B cell (primary cell): ENCODE results near the gene SUZ12. TPM values are rescaled to one million over a fixed set of nuclear protein-coding genes. Genes with fewer than 3 reads are reported as not detected.

Experiments used
- ATAC-seq: fragments of 200-7000 bp; cut with Tn5 transposase; one replicate; pipeline ENCODE4 v1.10.0; 2021; ENCODE audit warnings: low read depth, mild to moderate bottlenecking, moderate number of reproducible peaks, moderate library complexity
- CTCF ChIA-PET: fragments of 350-600 bp; sonication (Branson Sonifier 250); formaldehyde crosslinking; loops from one replicate; lab custom pipeline; 2021; ENCODE audit warnings: antibody characterized with exemption, inconsistent platforms; lab: Charles Lee
- POLR2A ChIA-PET: fragments of 350-600 bp; sonication (Branson Sonifier 250); formaldehyde crosslinking; loops from one replicate; lab custom pipeline; 2021; ENCODE audit warnings: antibody characterized with exemption; lab: Charles Lee
- DNase-seq: peaks from one replicate; pipeline ENCODE4 v3.0.0; 2013
- H2AFZ ChIP-seq: 2 replicates; pipeline ENCODE4 v1.6.1; 2012; ENCODE audit warnings: mild to moderate bottlenecking, low read depth, low read length; ENCODE audit not compliant: insufficient read depth, poor library complexity, severe bottlenecking
- H3K27ac ChIP-seq, 2 donors: 1 replicate in 1 of 2; 2 replicates in 1 of 2; pipeline ENCODE4 v1.5.1; 2012 to 2013; ENCODE audit warnings: low read length in 2 of 2, mild to moderate bottlenecking in 2 of 2, moderate library complexity in 1 of 2
- H3K27me3 ChIP-seq, 4 experiments: fragments of 200-600 bp in 1 of 4; sonication (generic) in 1 of 4; replicated peaks in 1 of 4; 1 replicate in 2 of 4; 2 replicates in 2 of 4; pipeline versions ENCODE4 v1.6.1 to v1.7.0; 2013 to 2016; ENCODE audit warnings: low read length in 3 of 4, mild to moderate bottlenecking in 2 of 4, mixed read lengths in 1 of 4, moderate library complexity in 1 of 4; ENCODE audit not compliant: insufficient read depth in 4 of 4, control insufficient read depth in 3 of 4; ENCODE audit errors: control extremely low read depth in 1 of 4
- H3K36me3 ChIP-seq, 2 experiments: replicated peaks in 1 of 2; 1 replicate in 1 of 2; 2 replicates in 1 of 2; pipeline versions ENCODE4 v1.6.1 to v1.7.1; 2013; ENCODE audit warnings: low read length in 1 of 2; ENCODE audit not compliant: insufficient read depth in 2 of 2, control insufficient read depth in 1 of 2; ENCODE audit errors: control extremely low read depth in 1 of 2, extremely low read depth in 1 of 2
- H3K4me1 ChIP-seq, 2 donors: fragments of 200-600 bp in 1 of 2; sonication (generic) in 1 of 2; 1 replicate in 1 of 2; 2 replicates in 1 of 2; pipeline versions ENCODE4 v1.5.1 to v1.6.1; 2013 to 2017; ENCODE audit warnings: low read length in 2 of 2; ENCODE audit not compliant: control insufficient read depth in 2 of 2, insufficient read depth in 2 of 2
- H3K4me2 ChIP-seq: replicated peaks from 2 replicates; pipeline ENCODE3; 2012; ENCODE audit warnings: mild to moderate bottlenecking, low read depth, low read length; ENCODE audit not compliant: poor library complexity, severe bottlenecking
- H3K4me3 ChIP-seq, 5 experiments: fragments of 200-600 bp in 1 of 5; sonication (generic) in 1 of 5; 1 replicate in 3 of 5; 2 replicates in 2 of 5; pipeline versions ENCODE4 v1.5.1 to v1.7.0; 2011 to 2016; ENCODE audit warnings: low read length in 4 of 5, mild to moderate bottlenecking in 4 of 5, low read depth in 2 of 5, control low read depth in 1 of 5, moderate library complexity in 1 of 5; ENCODE audit not compliant: insufficient read depth in 1 of 5; ENCODE audit errors: control extremely low read depth in 1 of 5, extremely low read depth in 1 of 5
- H3K79me2 ChIP-seq: fragments of 200-600 bp; sonication (generic); one replicate; pipeline ENCODE4 v1.6.0; 2016; ENCODE audit warnings: low read length; ENCODE audit not compliant: control insufficient read depth, insufficient read depth
- H3K9ac ChIP-seq: fragments of 200-600 bp; sonication (generic); 2 replicates; pipeline ENCODE4 v1.6.1; 2017; ENCODE audit warnings: mild to moderate bottlenecking, low read length, moderate library complexity
- H3K9me3 ChIP-seq, 3 donors: one replicate each; pipeline versions ENCODE4 v1.6.1 to v1.7.1; 2013; ENCODE audit warnings: low read length in 2 of 3; ENCODE audit not compliant: control insufficient read depth in 2 of 3, insufficient read depth in 1 of 3; ENCODE audit errors: control extremely low read depth in 1 of 3
- H4K20me1 ChIP-seq: 2 replicates; pipeline ENCODE4 v1.6.0; 2012; ENCODE audit warnings: mild to moderate bottlenecking, low read length; ENCODE audit not compliant: insufficient read depth, control insufficient read depth, poor library complexity, severe bottlenecking
- H3K27ac Mint-ChIP-seq: one replicate; pipeline ENCODE4 v1.8.0; 2021; ENCODE audit warnings: mixed read lengths
- H3K27me3 Mint-ChIP-seq: one replicate; pipeline ENCODE4 v1.8.0; 2021; ENCODE audit warnings: mixed read lengths
- H3K4me1 Mint-ChIP-seq: one replicate; pipeline ENCODE4 v1.8.0; 2021; ENCODE audit warnings: mixed read lengths
- H3K4me3 Mint-ChIP-seq: one replicate; pipeline ENCODE4 v1.8.0; 2021; ENCODE audit warnings: mixed read lengths
- H3K9me3 Mint-ChIP-seq: one replicate; pipeline ENCODE4 v1.8.0; 2022; ENCODE audit warnings: mixed read lengths; ENCODE audit not compliant: insufficient read depth
- EZH2 ChIP-seq: IDR thresholded peaks from 2 replicates; pipeline ENCODE4 v1.6.1; 2012; ENCODE audit warnings: borderline replicate concordance, low read depth, mild to moderate bottlenecking, moderate library complexity, low read length; ENCODE audit not compliant: insufficient read depth, poor library complexity, severe bottlenecking
- WGBS: methylation state at CpG from one replicate; pipeline ENCODE4 v1.1.5; 2013; ENCODE audit warnings: missing lambda C conversion rate; ENCODE audit not compliant: insufficient coverage; 5-methylcytosine and 5-hydroxymethylcytosine counted together
- intact Hi-C: fragments of 100-400 bp; cut with micrococcal nuclease; formaldehyde crosslinking; loops from one replicate; pipeline ENCODE4 v1.10.0; 2022
- polyA plus RNA-seq: library from polyadenylated mRNA; depleted of rRNA; stranded (reverse); fragments of >200 nt; gene quantifications from 2 replicates; pipeline ENCODE4 v1.2.3, GENCODE V29; 2012
- total RNA-seq, 2 donors: library from RNA; stranded (reverse); fragments of 120-200 nt in 1 of 2; gene quantifications; 1 replicate in 1 of 2; 2 replicates in 1 of 2; pipeline versions ENCODE4 v1.2.3 to v1.2.4, GENCODE V29; 2013 to 2022
- TF ChIP-seq, protein P1 (sequence below): fragments of 200-600 bp; IDR thresholded peaks from one replicate; pipeline ENCODE4 v1.8.0; 2022; ENCODE audit warnings: antibody characterized with exemption, mild to moderate bottlenecking

SUZ12 gene
- total and polyA plus RNA-seq, 2 donors (not counting 1 experiment from before 2014, with no cell fraction given): 13.2 to 34.6 TPM

DNA sequence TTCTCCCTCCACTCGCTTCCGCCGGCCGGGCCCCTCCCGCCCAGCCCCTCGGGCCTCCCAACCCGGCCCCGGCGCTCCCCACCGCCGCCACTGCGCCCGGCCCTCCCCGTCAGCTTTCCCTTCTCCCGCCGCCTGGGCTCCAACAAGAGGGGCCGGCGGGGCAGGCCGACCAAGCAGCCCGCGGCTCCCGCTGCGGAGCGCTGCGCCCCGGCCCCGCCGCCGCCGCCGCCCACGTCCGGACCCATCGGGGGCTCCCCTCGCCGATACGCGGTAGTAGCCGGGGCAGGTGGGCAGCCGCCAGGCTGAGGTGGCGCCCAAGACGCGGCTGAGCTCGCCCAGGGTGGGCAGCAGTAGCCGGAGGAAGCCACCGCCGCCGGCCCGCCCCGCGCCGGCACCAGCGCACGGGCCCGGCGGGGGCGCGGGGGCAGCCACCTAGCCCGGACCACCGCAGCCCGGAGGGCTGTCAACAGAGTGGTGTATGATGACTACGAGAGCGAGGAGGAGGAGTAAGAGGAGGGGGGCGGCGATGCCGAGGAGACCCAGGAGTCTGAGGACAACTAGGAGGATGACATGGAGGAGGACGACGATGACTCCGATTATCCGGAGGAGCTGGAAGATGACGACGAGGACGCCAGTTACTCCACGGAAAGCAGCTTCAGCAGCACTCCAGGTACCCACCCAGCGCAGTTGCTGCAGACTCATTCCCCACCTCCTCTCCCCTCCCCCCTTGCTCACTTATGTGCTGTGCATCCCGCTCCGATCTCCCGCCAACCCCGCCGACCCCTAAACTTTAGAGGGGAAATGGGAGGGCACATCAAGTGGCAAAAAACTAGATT, 70.9 kb downstream of the SUZ12 start:
- Mint-ChIP-seq H3K27ac (peak overlapping the region; percentile 86), H3K9me3 (no peaks in the 10 kb centered on the region), H3K4me3 (peak overlapping the region; percentile 88), H3K4me1 (peaks cover 36% of the 10 kb centered on the region), H3K27me3 (no peaks in the 10 kb centered on the region)
- intact Hi-C loops: loop anchor here (1.0 to 5.0 kb wide), 3 partner anchors 70 to 310 kb away; partner anchors contain the start of gene SUZ12
- no peaks in the 10 kb centered on the region for H4K20me1 ChIP-seq
- H3K9me3 ChIP-seq: no peaks in the 10 kb centered on the region
- H3K27me3 ChIP-seq: no peaks in the 10 kb centered on the region
- peak overlapping the region; percentile 98 for H2AFZ ChIP-seq
- no peaks in the 10 kb centered on the region for H3K36me3 ChIP-seq
- ATAC-seq: peak; percentile 46
- DNase-seq: peak; percentile 62
- ChIA-PET POLR2A (interaction anchor here (0.7 to 1.1 kb wide), 2 partner anchors 12 to 135 kb away, joined by 3 read pairs; no protein-coding TSS in a partner anchor), CTCF (interaction anchor here (0.6 to 3.5 kb wide), 10 partner anchors 9 to 311 kb away, joined by 3 to 41 read pairs (median 4); partner anchors contain the start of genes RHOT1 and UTP6)
- H3K27ac ChIP-seq: peak overlapping the region in 1 of 2 donors; percentile 6
- H3K79me2 ChIP-seq: peaks cover 54% of the 10 kb centered on the region
- H3K4me3 ChIP-seq: peak overlapping the region; percentile 66 to 88 (median 78)
- peaks cover 10 to 14% of the 10 kb centered on the region in 2 donors for H3K4me1 ChIP-seq
- peak overlapping the region; percentile 76 for H3K9ac ChIP-seq
- H3K4me2 ChIP-seq: peak overlapping the region; percentile 98
- under 1% methylated on average over 69 of the region's 80 CpGs for WGBS
- no peak for TF ChIP-seq EZH2
- TF ChIP-seq, protein P1, sequence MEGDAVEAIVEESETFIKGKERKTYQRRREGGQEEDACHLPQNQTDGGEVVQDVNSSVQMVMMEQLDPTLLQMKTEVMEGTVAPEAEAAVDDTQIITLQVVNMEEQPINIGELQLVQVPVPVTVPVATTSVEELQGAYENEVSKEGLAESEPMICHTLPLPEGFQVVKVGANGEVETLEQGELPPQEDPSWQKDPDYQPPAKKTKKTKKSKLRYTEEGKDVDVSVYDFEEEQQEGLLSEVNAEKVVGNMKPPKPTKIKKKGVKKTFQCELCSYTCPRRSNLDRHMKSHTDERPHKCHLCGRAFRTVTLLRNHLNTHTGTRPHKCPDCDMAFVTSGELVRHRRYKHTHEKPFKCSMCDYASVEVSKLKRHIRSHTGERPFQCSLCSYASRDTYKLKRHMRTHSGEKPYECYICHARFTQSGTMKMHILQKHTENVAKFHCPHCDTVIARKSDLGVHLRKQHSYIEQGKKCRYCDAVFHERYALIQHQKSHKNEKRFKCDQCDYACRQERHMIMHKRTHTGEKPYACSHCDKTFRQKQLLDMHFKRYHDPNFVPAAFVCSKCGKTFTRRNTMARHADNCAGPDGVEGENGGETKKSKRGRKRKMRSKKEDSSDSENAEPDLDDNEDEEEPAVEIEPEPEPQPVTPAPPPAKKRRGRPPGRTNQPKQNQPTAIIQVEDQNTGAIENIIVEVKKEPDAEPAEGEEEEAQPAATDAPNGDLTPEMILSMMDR: peak; percentile 26

DNA sequence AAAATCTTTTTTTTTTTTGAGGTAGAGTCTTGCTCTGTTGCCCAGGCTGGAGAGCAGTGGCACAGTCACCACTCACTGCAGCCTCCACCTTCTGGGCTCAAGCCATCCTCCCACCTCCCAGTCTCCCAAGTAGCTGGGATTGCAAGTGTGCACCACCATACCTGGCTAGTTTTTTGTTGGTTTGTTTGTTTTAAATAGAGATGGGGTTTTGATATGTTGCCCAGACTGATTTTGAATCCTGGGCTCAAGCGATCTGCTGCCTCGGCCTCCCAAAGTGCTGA, 72.4 kb downstream of the SUZ12 start:
- Histone ChIP-seq H3K36me3 (no peaks in the 10 kb centered on the region), H4K20me1 (no peaks in the 10 kb centered on the region), H3K4me3 (no peak overlapping the region), H3K4me1 (peaks cover 10 to 14% of the 10 kb centered on the region in 2 donors), H3K27me3 (no peaks in the 10 kb centered on the region), H3K79me2 (peaks cover 54% of the 10 kb centered on the region), H3K4me2 (peak overlapping the region; percentile 98), H3K9me3 (no peaks in the 10 kb centered on the region), H3K9ac (no peak overlapping the region), H3K27ac (no peak overlapping the region), H2AFZ (no peak overlapping the region)
- peak overlapping the region; percentile 88 for H3K4me3 Mint-ChIP-seq
- TF ChIP-seq, protein P1: no peak
- no peak for TF ChIP-seq EZH2
- intact Hi-C loops: loop anchor here (5.0 kb wide), 2 partner anchors 72 to 308 kb away; partner anchors contain the start of gene SUZ12
- ATAC-seq (no peak), DNase-seq (no peak)
- 100% methylated on average over 1 of the region's 2 CpGs for WGBS
- CTCF ChIA-PET: interaction anchor here (0.6 to 0.9 kb wide), 2 partner anchors 8 to 131 kb away, joined by 3 to 5 read pairs; no protein-coding TSS in a partner anchor
- peaks cover 30% of the 10 kb centered on the region for H3K4me1 Mint-ChIP-seq
- no peaks in the 10 kb centered on the region for H3K9me3 Mint-ChIP-seq
- no peak overlapping the region for H3K27ac Mint-ChIP-seq
- POLR2A ChIA-PET: no interaction called here
- no peaks in the 10 kb centered on the region for H3K27me3 Mint-ChIP-seq
